ENCODE data around the gene PCDH15.
"Not testable (repeated sequence)": the region's sequence is repeated elsewhere in the genome, so short reads cannot be mapped to it uniquely, and the experiment has no call there.

PCDH15 gene

DNA sequence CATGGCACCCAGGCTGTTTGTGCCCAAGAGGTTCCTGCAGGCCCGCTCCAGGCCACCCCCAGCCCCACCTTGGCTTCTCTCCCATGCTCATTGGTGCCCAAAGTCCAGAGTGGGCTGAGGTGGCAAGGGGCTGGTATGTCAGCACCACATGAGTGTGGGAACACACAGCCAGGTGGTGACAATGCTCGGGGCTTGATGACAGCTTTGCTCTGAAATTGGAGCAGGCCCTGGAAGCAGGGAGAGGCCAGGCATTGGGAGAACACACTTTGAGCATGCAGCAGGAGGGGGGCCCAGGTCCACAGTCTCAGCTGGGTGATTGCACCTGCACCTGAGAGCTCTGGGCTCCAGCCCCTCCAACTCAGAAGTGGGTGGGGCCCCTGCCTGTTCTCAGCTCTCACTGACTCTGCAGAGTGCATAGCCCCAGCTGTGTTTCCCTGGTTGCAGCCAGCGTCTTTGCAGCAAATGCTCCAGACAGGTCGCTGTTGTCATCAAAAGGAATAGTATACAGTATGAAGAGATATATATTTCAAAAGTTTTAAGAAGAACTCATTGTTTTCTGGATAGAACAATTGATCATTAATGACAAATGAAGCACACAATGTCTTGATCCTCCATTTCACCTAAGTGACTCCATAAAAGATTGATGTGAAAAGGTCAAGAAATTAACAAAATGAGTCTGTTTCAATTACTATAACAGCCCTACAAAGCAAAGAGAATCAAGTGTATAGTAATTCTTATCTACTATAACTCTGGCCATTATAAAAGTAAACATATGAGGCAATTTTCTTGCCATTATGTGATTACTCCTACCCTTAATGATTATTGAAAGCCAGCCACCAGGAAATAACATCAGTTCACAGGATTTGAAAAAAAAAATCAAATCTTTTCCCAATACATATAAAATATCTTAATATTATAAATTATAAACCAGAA is 848.1 kb downstream of the PCDH15 start:
- Histone ChIP-seq H3K4me2 (ENCODE audit: low read depth, low read length) (no peak overlapping the region), H3K4me1 (ENCODE audit: low read length) (no peaks in the 10 kb centered on the region), H4K20me1 (ENCODE audit: insufficient read depth, low read length) (no peaks in the 10 kb centered on the region), H3F3A (ENCODE audit: insufficient read depth, low read length) (no peaks in the 10 kb centered on the region), H3K9me2 (replicated peaks; ENCODE audit: insufficient read depth, low read length) (no peaks in the 10 kb centered on the region), H3K27me3 (replicated peaks; ENCODE audit: insufficient read depth, low read length) (no peaks in the 10 kb centered on the region), H3K36me3 (replicated peaks; ENCODE audit: insufficient read depth, low read length) (no peaks in the 10 kb centered on the region), H3K27ac (ENCODE audit: low read length) (no peak overlapping the region), H3K9me3 (replicated peaks; ENCODE audit: insufficient read depth, low read length) (no peaks in the 10 kb centered on the region), H3K79me2 (ENCODE audit: low read length) (no peaks in the 10 kb centered on the region), H3K4me3 (ENCODE audit: low read length) (no peak overlapping the region), H2AFZ (ENCODE audit: low read length) (no peak overlapping the region), H3K9ac (ENCODE audit: low read length) (no peak overlapping the region)
- no peak for DNase-seq
- TF ChIP-seq EZH2phosphoT487 (IDR thresholded peaks at IDR 0.05; ENCODE audit: low read length) (no peak), EZH2 (optimal IDR thresholded peaks at IDR 0.05; ENCODE audit: low read depth, low read length) (no peak)
- TF ChIP-seq, protein P1, sequence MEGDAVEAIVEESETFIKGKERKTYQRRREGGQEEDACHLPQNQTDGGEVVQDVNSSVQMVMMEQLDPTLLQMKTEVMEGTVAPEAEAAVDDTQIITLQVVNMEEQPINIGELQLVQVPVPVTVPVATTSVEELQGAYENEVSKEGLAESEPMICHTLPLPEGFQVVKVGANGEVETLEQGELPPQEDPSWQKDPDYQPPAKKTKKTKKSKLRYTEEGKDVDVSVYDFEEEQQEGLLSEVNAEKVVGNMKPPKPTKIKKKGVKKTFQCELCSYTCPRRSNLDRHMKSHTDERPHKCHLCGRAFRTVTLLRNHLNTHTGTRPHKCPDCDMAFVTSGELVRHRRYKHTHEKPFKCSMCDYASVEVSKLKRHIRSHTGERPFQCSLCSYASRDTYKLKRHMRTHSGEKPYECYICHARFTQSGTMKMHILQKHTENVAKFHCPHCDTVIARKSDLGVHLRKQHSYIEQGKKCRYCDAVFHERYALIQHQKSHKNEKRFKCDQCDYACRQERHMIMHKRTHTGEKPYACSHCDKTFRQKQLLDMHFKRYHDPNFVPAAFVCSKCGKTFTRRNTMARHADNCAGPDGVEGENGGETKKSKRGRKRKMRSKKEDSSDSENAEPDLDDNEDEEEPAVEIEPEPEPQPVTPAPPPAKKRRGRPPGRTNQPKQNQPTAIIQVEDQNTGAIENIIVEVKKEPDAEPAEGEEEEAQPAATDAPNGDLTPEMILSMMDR (IDR thresholded peaks at IDR 0.05; ENCODE audit: low read length): no peak

DNA sequence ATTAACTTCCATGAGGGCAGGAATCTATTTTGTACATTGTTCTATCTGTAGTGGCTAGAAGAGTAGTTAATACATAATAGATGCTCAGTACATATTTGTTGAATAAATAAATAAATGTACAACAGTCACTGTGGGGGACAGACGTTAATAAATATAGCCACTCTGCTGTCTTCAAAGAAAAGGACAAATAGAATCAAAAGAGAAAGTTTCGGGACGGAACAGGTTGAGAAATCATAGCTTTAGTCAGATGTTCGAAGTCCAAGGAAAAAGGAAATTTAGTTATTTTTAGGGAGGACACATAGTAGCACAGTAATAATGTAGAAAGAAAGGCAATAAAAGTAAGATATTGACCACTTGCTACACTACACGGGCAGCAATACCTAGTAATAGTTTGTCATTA is 861.4 kb downstream of the PCDH15 start:
- DNase-seq: no peak
- H3K9ac ChIP-seq (ENCODE audit: low read length): no peak overlapping the region

DNA sequence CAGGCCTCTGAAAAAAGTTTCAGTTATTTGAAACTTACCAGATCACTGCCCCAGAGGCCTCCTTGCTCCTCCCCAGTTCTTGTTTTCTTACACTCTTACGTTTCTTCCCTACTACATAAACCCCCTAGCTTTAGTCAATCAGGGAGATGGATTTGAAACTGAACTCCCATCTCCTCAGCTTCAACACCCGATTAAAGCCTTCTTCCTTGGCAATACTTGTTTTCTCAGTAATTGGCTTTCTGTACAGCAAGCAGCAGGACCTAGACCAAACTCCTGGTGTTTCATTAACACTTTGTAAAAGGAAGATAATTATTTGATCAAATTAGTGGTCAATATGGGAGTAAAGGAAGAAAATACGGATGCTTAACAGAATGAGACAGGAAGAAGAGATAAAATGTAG is 870.4 kb downstream of the PCDH15 start:
- Histone ChIP-seq H3K9me2 (replicated peaks; ENCODE audit: insufficient read depth, low read length) (no peaks in the 10 kb centered on the region), H3F3A (ENCODE audit: insufficient read depth, low read length) (no peaks in the 10 kb centered on the region), H3K79me2 (ENCODE audit: low read length) (no peaks in the 10 kb centered on the region), H3K9ac (ENCODE audit: low read length) (no peak overlapping the region), H3K36me3 (replicated peaks; ENCODE audit: insufficient read depth, low read length) (no peaks in the 10 kb centered on the region), H3K4me3 (ENCODE audit: low read length) (no peak overlapping the region), H4K20me1 (ENCODE audit: insufficient read depth, low read length) (no peaks in the 10 kb centered on the region), H3K4me1 (ENCODE audit: low read length) (no peaks in the 10 kb centered on the region), H3K4me2 (ENCODE audit: low read depth, low read length) (no peak overlapping the region), H3K27me3 (replicated peaks; ENCODE audit: insufficient read depth, low read length) (no peaks in the 10 kb centered on the region), H3K27ac (ENCODE audit: low read length) (no peak overlapping the region), H2AFZ (ENCODE audit: low read length) (no peak overlapping the region), H3K9me3 (replicated peaks; ENCODE audit: insufficient read depth, low read length) (no peaks in the 10 kb centered on the region)
- TF ChIP-seq EZH2 (optimal IDR thresholded peaks at IDR 0.05; ENCODE audit: low read depth, low read length) (no peak), EZH2phosphoT487 (IDR thresholded peaks at IDR 0.05; ENCODE audit: low read length) (no peak)
- TF ChIP-seq, protein P1 (IDR thresholded peaks at IDR 0.05; ENCODE audit: low read length): no peak
- no peak for DNase-seq

More for the DNA sequence above, 861.4 kb downstream of the PCDH15 start:
- Histone ChIP-seq H3K9me2 (replicated peaks; ENCODE audit: insufficient read depth, low read length) (no peaks in the 10 kb centered on the region), H4K20me1 (ENCODE audit: insufficient read depth, low read length) (no peaks in the 10 kb centered on the region), H3K9me3 (replicated peaks; ENCODE audit: insufficient read depth, low read length) (no peaks in the 10 kb centered on the region), H3K79me2 (ENCODE audit: low read length) (no peaks in the 10 kb centered on the region), H3K4me1 (ENCODE audit: low read length) (no peaks in the 10 kb centered on the region), H2AFZ (ENCODE audit: low read length) (no peak overlapping the region), H3K27ac (ENCODE audit: low read length) (no peak overlapping the region), H3K4me3 (ENCODE audit: low read length) (no peak overlapping the region), H3K4me2 (ENCODE audit: low read depth, low read length) (no peak overlapping the region), H3K36me3 (replicated peaks; ENCODE audit: insufficient read depth, low read length) (no peaks in the 10 kb centered on the region), H3K27me3 (replicated peaks; ENCODE audit: insufficient read depth, low read length) (no peaks in the 10 kb centered on the region), H3F3A (ENCODE audit: insufficient read depth, low read length) (no peaks in the 10 kb centered on the region)
- TF ChIP-seq, protein P1 (IDR thresholded peaks at IDR 0.05; ENCODE audit: low read length): no peak
- TF ChIP-seq EZH2 (optimal IDR thresholded peaks at IDR 0.05; ENCODE audit: low read depth, low read length) (no peak), EZH2phosphoT487 (IDR thresholded peaks at IDR 0.05; ENCODE audit: low read length) (no peak)

DNA sequence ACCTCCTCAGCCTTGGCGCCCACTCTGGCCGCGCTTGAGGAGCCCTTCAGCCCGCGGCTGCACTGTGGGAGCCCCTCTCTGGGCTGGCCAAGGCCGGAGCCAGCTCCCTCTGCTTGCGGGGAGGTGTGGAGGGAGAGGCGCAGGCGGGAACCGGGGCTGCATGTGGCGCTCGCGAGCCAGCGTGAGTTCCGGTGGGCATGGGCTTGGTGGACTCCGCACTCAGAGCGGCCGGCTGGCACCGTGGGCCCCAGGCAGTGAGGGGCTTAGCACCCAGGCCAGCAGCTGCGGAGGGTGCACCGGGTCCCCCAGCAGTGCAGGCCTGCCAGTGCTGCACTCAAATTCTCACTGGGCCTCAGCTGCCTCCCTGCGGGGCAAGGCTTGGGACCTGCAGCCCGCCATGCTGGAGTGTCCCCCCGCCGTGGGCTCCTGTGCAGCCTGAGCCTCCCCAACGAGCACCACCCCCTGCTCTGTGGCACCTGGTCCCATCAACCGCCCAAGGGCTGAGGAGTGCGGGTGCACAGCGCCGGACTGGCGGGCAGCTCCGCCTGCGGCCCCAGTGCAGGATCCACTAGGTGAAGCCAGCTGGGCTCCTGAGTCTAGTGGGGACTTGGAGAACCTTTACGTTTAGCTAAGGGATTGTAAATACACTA is 876.9 kb downstream of the PCDH15 start:
- not testable (repeated sequence) for H3K27ac ChIP-seq (ENCODE audit: low read length); H3K4me1 ChIP-seq (ENCODE audit: low read length); H3K27me3 ChIP-seq (replicated peaks; ENCODE audit: insufficient read depth, low read length); H2AFZ ChIP-seq (ENCODE audit: low read length); H4K20me1 ChIP-seq (ENCODE audit: insufficient read depth, low read length); H3K79me2 ChIP-seq (ENCODE audit: low read length); H3K4me3 ChIP-seq (ENCODE audit: low read length); H3K9me3 ChIP-seq (replicated peaks; ENCODE audit: insufficient read depth, low read length); H3K4me2 ChIP-seq (ENCODE audit: low read depth, low read length); H3K9me2 ChIP-seq (replicated peaks; ENCODE audit: insufficient read depth, low read length); DNase-seq; H3K9ac ChIP-seq (ENCODE audit: low read length); H3K36me3 ChIP-seq (replicated peaks; ENCODE audit: insufficient read depth, low read length); H3F3A ChIP-seq (ENCODE audit: insufficient read depth, low read length)

All from MM.1S (cell line).